ENCODE measurements around the gene MT1A. TPM values are rescaled to one million over a fixed set of nuclear protein-coding genes. Genes with fewer than 3 reads are reported as not detected.
"Not testable (repeated sequence)": the region's sequence is repeated elsewhere in the genome, so short reads cannot be mapped to it uniquely, and the experiment has no call there.

The MT1A gene
- total and polyA plus RNA-seq, 8 donors = 0.78 to 24.1 (median 2.0) TPM; not detected in 4

DNA sequence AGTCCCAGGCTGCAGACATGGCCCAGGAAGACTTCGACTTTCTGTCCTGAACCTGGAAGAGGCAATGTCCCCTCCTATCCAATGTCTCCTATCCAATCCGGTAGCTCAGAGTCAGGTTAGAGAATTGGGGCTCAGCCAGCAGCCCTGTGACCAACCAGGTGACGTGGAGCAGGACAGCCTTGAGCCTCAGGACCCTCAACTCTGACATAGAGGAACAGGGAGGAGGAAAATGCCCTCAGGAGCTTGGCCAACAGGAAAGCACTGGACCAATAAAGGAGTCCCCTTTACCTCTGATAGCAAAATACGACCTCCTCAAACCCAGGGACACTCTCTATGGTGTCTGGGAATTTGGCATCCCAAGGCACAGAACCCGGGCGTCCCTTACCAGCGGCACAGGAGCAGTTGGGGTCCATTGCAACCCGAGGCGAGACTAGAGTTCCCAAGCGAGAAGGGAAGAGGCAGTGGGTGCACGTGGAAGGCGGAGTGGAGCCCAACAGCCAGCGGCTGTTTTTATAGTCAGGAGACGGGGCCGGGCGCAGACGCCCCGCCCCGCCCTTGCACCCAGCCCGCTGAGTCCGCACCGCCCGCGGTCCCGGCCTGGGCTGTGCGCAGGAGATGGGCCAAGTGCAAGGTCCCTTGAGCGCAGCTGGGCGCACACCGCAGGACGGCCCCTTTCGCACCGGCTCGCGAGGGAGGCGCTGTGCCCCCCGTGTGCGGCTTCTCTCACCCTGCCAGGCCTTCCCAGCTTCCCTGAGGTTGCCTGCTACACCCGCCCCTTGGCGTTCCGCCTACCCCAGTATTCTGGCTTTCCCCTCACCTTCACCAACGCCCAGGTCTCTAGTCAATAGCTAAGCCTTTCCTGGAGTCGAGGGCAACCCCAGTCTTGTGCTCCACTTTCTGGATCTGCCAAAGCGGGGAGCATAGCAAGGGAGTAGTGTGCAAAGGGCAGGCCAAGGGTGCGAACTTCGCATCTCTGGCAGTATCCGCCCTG is 29.4 kb downstream of the MT1A start, which contains the start of gene MT1G:
MT1G (minus strand) TSS at position 485 of the 991 bp plus-strand sequence; CDS start at position 413, 72 bp downstream.
- H3K4me3 ChIP-seq = no peak within 1 kb of the TSS
- intact Hi-C loops (cut with DNase I) = no loop called here
- ATAC-seq = peak; percentile 88
- no peak for TF ChIP-seq CTCF (IDR thresholded peaks at IDR 0.05)
- DNase-seq = peak in 2 of 4 donors; percentile 43 to 83
- H3K9me3 ChIP-seq = no peaks in the 10 kb centered on the region
- peaks cover 0 to 18% of the 10 kb centered on the region in 2 donors for H3K4me1 ChIP-seq
- peaks cover 41 to 99% of the 10 kb centered on the region in 2 donors for H3K27me3 ChIP-seq
- no peak within 1 kb of the TSS for H3K27ac ChIP-seq
- no peaks in the 10 kb centered on the region for H3K36me3 ChIP-seq

DNA sequence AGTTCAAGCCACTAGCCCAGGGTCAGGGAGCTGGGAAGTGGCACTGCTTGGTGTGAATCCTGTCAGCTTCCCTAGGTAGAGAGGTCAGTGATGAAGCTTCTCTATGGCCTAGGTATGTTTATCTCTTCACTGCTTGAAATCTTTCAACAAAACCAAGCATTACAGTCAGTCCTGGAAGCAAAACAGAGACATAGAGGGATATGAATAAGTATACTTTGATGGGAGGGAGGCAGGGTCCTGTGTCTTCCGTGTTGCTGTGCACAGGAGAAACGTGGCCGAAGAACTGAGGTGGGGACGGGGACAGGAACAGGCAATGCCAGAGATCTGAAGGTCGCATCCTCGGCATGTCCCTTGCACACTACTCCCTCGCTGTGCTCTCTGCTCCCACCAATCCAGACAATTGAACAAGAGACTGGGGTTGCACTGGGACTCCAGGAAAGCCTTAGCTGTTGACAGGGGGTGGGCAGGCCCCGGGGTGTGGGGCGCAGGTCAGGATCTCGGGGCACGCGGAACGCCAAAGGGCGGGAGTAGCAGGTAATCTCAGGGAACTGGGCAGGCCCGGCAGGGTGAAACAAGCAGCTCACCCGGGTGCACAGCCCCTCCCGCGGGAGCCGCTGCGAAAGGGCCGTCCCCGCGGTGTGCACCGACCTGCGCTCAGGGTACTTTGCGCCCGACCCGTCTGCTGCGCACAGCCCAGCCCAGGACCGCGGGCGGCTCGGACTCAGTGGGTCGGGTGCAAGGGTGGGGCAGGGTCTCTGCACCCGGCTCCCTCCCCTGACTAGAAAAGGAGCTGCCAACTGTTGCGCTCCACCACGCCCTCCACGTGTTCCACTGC is 30.8 kb downstream of the MT1A start, which contains the start of gene MT1H:
MT1H (plus strand) TSS at position 810 of the 835 bp plus-strand sequence. CDS start 71 bp downstream, outside the sequence.
- intact Hi-C loops (cut with DNase I) = no loop called here
- Histone ChIP-seq H3K27me3 (peaks cover 30 to 98% of the 10 kb centered on the region in 2 donors), H3K36me3 (no peaks in the 10 kb centered on the region), H3K4me1 (peaks cover 0 to 16% of the 10 kb centered on the region in 2 donors), H3K9me3 (no peaks in the 10 kb centered on the region), H3K27ac (no peak within 1 kb of the TSS), H3K4me3 (no peak within 1 kb of the TSS)
- ATAC-seq (no peak), DNase-seq (no peak)
- TF ChIP-seq CTCF (IDR thresholded peaks at IDR 0.05) = no peak

DNA sequence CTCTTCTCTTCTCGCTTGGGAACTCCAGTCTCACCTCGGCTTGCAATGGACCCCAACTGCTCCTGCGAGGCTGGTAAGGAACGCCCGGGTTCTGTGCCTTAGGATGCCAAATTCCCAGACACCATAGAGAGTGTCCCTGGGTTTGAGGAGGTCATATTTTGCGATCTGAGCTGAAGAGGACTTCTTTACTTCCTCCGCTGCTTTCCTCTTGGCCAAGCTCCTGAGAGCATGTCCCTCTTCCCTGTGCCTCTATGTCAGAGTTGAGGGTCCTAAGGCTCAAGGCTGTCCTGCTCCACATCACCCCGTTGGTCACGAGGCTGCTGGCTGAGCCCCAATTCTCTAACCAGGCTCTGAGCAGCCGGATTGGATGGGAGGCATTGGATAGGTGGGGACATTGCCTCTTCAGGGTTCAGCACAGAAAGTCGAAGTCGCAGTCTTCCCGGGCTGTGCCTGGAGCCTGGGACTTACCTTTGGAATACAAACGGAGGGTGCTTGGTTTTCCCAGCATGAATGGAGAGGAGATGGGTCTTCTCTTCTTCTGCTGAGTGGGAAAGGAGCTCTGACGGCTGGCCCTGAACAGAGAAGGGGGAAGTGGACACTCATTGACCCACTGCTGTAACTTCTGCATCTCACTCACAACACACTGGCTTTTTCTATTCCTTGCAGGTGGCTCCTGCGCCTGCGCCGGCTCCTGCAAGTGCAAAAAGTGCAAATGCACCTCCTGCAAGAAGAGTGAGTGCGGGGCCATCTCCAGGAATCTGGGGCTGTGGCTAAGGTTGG is 31.6 kb downstream of the MT1A start:
- no peaks in the 10 kb centered on the region for H3K9me3 ChIP-seq
- no peak overlapping the region for H3K4me3 ChIP-seq
- ATAC-seq (no peak), DNase-seq (no peak)
- no peak overlapping the region for H3K27ac ChIP-seq
- peaks cover 29 to 97% of the 10 kb centered on the region in 2 donors for H3K27me3 ChIP-seq
- intact Hi-C loops (cut with DNase I) = no loop called here
- TF ChIP-seq CTCF (IDR thresholded peaks at IDR 0.05) = no peak
- H3K36me3 ChIP-seq = no peaks in the 10 kb centered on the region
- peaks cover 0 to 16% of the 10 kb centered on the region in 2 donors for H3K4me1 ChIP-seq

DNA sequence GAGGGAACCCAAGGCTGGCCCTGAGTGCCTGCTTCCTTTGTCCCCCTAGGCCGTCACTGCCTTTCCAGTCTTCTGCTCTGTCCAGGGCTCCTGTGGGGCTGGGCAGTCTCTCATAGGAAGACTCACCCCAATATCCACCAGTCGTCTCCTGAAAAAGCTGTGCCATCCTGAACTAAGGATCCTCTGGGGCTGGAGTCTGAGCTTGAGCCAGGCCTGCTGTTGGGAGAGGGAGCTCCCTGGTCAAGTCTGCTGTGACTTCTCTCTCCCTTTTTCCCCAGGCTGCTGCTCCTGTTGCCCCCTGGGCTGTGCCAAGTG is 32.1 kb downstream of the MT1A start:
- Histone ChIP-seq H3K4me3 (no peak overlapping the region), H3K27ac (no peak overlapping the region), H3K27me3 (peaks cover 29 to 97% of the 10 kb centered on the region in 2 donors), H3K4me1 (peaks cover 0 to 16% of the 10 kb centered on the region in 2 donors), H3K36me3 (no peaks in the 10 kb centered on the region), H3K9me3 (no peaks in the 10 kb centered on the region)
- no peak for ATAC-seq
- DNase-seq = no peak
- no peak for TF ChIP-seq CTCF (IDR thresholded peaks at IDR 0.05)
- intact Hi-C loops (cut with DNase I) = no loop called here

- DNase-seq; H3K36me3 ChIP-seq; H3K27ac ChIP-seq; intact Hi-C loops (cut with DNase I); H3K4me3 ChIP-seq; H3K9me3 ChIP-seq; ATAC-seq: not testable (repeated sequence)
- H3K4me1 ChIP-seq = peaks cover 0 to 16% of the 10 kb centered on the region in 2 donors
- peaks cover 34 to 98% of the 10 kb centered on the region in 2 donors for H3K27me3 ChIP-seq
Measured at GRCh38 chr16:56671691-56672090, 33.2 kb downstream of the MT1A start.

DNA sequence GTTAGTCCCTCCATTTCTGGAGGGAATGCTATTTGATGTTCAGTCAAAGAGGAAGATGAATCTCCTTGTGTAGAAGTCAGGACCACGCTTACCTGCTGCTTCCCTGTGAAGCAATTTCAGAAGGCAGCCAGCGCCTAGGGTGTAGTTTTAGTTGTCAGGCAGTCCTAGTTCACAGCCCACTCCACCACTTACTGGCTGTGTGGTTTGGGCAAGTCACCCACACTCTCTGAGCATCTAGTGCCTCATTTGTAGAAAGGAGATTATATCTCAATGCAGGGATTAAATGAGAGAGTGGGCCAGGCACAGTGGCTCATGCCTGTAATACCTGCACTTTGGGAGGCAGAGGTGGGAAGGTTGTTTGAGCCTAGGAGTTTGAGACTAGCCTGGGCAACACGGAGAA is 33.7 kb downstream of the MT1A start:
- intact Hi-C loops (cut with DNase I); ATAC-seq: not testable (repeated sequence)
- peaks cover 34 to 96% of the 10 kb centered on the region in 2 donors for H3K27me3 ChIP-seq

More for the DNA sequence above, 33.7 kb downstream of the MT1A start:
- H3K27ac ChIP-seq, DNase-seq, H3K4me3 ChIP-seq, H3K9me3 ChIP-seq, H3K36me3 ChIP-seq: not testable (repeated sequence)
- peaks cover 0 to 16% of the 10 kb centered on the region in 2 donors for H3K4me1 ChIP-seq
